ENCODE data around the gene UBE2E2. TPM values are rescaled to one million over a fixed set of nuclear protein-coding genes. Genes with fewer than 3 reads are reported as not detected.

The UBE2E2 gene
- total RNA-seq, 1 donor from 2014 or later: 89.8 TPM

- Mint-ChIP-seq H3K27ac (no peak overlapping the region), H3K9me3 (peaks cover 4% of the 10 kb centered on the region), H3K36me3 (no peaks in the 10 kb centered on the region), H3K27me3 (ENCODE audit: insufficient read depth, low read depth) (no peaks in the 10 kb centered on the region), H3K4me1 (peaks cover 40% of the 10 kb centered on the region), H3K4me3 (no peak overlapping the region)
- H3K9me3 ChIP-seq (ENCODE audit: low read depth): no peaks in the 10 kb centered on the region
- peaks cover 31% of the 10 kb centered on the region for H3K4me1 ChIP-seq
- no peak overlapping the region for H2AFZ ChIP-seq (replicated peaks)
- no peaks in the 10 kb centered on the region for H3F3A ChIP-seq (ENCODE audit: low read depth)
- no peak overlapping the region for H3K27ac ChIP-seq
- no peaks in the 10 kb centered on the region for H3K36me3 ChIP-seq
- H3K4me2 ChIP-seq: no peak overlapping the region
- H3K79me2 ChIP-seq (ENCODE audit: low read depth): peaks cover 54% of the 10 kb centered on the region
- no peak overlapping the region for H3K9ac ChIP-seq
- H3K4me3 ChIP-seq: no peak overlapping the region
- no peak for TF ChIP-seq CTCF (IDR thresholded peaks at IDR 0.05)
- no peak for TF ChIP-seq EZH2 (IDR thresholded peaks at IDR 0.05)
- TF ChIP-seq EZH2phosphoT487 (IDR thresholded peaks at IDR 0.05): no peak
- no peak for DNase-seq (ENCODE audit: low spot score)
- H3K27me3 ChIP-seq: no peaks in the 10 kb centered on the region
- peaks cover 23% of the 10 kb centered on the region for H4K20me1 ChIP-seq (ENCODE audit: low read depth)
These were observed 243.2 kb downstream of the UBE2E2 start for GRCh38 chr3:23446301-23446700.

GRCh38 chr3:23448998-23449537 is 245.9 kb downstream of the UBE2E2 start:
- Histone ChIP-seq H3K4me2 (no peak overlapping the region), H3K4me3 (no peak overlapping the region), H3F3A (ENCODE audit: low read depth) (no peaks in the 10 kb centered on the region), H2AFZ (replicated peaks) (no peak overlapping the region), H3K4me1 (peaks cover 24% of the 10 kb centered on the region), H3K36me3 (no peaks in the 10 kb centered on the region), H4K20me1 (ENCODE audit: low read depth) (peaks cover 23% of the 10 kb centered on the region), H3K9me3 (ENCODE audit: low read depth) (no peaks in the 10 kb centered on the region), H3K27me3 (no peaks in the 10 kb centered on the region), H3K79me2 (ENCODE audit: low read depth) (peaks cover 53% of the 10 kb centered on the region), H3K9ac (no peak overlapping the region), H3K27ac (no peak overlapping the region)
- Mint-ChIP-seq H3K27ac (no peak overlapping the region), H3K27me3 (ENCODE audit: insufficient read depth, low read depth) (no peaks in the 10 kb centered on the region), H3K9me3 (peaks cover 4% of the 10 kb centered on the region), H3K4me3 (no peak overlapping the region), H3K36me3 (no peaks in the 10 kb centered on the region), H3K4me1 (peaks cover 35% of the 10 kb centered on the region)
- no peak for DNase-seq (ENCODE audit: low spot score)
- TF ChIP-seq EZH2 (IDR thresholded peaks at IDR 0.05) (no peak), CTCF (IDR thresholded peaks at IDR 0.05) (no peak), EZH2phosphoT487 (IDR thresholded peaks at IDR 0.05) (no peak)

GRCh38 chr3:23450051-23450450 is 246.9 kb downstream of the UBE2E2 start:
- no peak overlapping the region for H3K9ac ChIP-seq
- no peaks in the 10 kb centered on the region for H3K27me3 Mint-ChIP-seq (ENCODE audit: insufficient read depth, low read depth)
- H3K27ac Mint-ChIP-seq: no peak overlapping the region
- H2AFZ ChIP-seq (replicated peaks): no peak overlapping the region
- no peak overlapping the region for H3K4me3 Mint-ChIP-seq
- H3K9me3 Mint-ChIP-seq: peaks cover 3% of the 10 kb centered on the region
- peaks cover 23% of the 10 kb centered on the region for H4K20me1 ChIP-seq (ENCODE audit: low read depth)
- H3K27me3 ChIP-seq: no peaks in the 10 kb centered on the region
- TF ChIP-seq EZH2phosphoT487 (IDR thresholded peaks at IDR 0.05): no peak
- TF ChIP-seq CTCF (IDR thresholded peaks at IDR 0.05): no peak
- no peak for TF ChIP-seq EZH2 (IDR thresholded peaks at IDR 0.05)
- peaks cover 24% of the 10 kb centered on the region for H3K4me1 ChIP-seq
- H3K4me1 Mint-ChIP-seq: peaks cover 32% of the 10 kb centered on the region
- H3K4me2 ChIP-seq: no peak overlapping the region
- no peak overlapping the region for H3K27ac ChIP-seq
- no peak for DNase-seq (ENCODE audit: low spot score)
- H3K4me3 ChIP-seq: no peak overlapping the region
- no peaks in the 10 kb centered on the region for H3F3A ChIP-seq (ENCODE audit: low read depth)
- no peaks in the 10 kb centered on the region for H3K9me3 ChIP-seq (ENCODE audit: low read depth)
- H3K79me2 ChIP-seq (ENCODE audit: low read depth): peaks cover 53% of the 10 kb centered on the region
- no peaks in the 10 kb centered on the region for H3K36me3 ChIP-seq
- no peaks in the 10 kb centered on the region for H3K36me3 Mint-ChIP-seq
